ENCODE results near the gene CR1.

DNA sequence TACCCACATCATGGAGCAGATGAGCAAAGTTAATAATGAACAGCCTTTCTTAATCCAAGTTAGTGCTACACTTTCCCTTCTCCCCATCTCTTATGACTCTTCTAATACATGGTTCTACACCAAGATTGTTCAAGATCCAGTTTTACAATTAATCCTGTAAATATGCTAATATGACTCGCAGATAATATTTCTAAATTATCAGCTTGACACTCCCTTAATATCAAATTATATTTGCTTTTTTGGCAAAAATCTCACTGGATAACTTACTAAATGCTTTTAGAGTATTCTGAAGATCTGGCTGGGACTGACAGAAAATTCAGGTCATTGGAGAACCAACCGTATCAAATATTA, 124.6 kb downstream of the CR1 start:
- TF ChIP-seq, protein P1, sequence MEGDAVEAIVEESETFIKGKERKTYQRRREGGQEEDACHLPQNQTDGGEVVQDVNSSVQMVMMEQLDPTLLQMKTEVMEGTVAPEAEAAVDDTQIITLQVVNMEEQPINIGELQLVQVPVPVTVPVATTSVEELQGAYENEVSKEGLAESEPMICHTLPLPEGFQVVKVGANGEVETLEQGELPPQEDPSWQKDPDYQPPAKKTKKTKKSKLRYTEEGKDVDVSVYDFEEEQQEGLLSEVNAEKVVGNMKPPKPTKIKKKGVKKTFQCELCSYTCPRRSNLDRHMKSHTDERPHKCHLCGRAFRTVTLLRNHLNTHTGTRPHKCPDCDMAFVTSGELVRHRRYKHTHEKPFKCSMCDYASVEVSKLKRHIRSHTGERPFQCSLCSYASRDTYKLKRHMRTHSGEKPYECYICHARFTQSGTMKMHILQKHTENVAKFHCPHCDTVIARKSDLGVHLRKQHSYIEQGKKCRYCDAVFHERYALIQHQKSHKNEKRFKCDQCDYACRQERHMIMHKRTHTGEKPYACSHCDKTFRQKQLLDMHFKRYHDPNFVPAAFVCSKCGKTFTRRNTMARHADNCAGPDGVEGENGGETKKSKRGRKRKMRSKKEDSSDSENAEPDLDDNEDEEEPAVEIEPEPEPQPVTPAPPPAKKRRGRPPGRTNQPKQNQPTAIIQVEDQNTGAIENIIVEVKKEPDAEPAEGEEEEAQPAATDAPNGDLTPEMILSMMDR (IDR thresholded peaks at IDR 0.05) = peak; percentile 66
- TF ChIP-seq ZFX (IDR thresholded peaks at IDR 0.05; ENCODE audit: borderline replicate concordance) = no peak
